IPS DF 6.9 (cell line): Measurements from ENCODE around the gene SPATA25.

Experiments used
- DNase-seq: peaks from one replicate; pipeline ENCODE4 v3.0.0-alpha.2; 2013; ENCODE audit warnings: low read depth, low spot score
- H3K27ac ChIP-seq: one replicate; pipeline ENCODE4 v1.5.1; 2013; ENCODE audit warnings: low read length, control low read depth
- H3K27me3 ChIP-seq: 2 replicates; pipeline ENCODE4 v1.6.1; 2013; ENCODE audit warnings: mild to moderate bottlenecking, low read length; ENCODE audit not compliant: control insufficient read depth, insufficient read depth
- H3K36me3 ChIP-seq: 2 replicates; pipeline ENCODE4 v1.6.1; 2013; ENCODE audit warnings: low read length; ENCODE audit not compliant: control insufficient read depth, insufficient read depth
- H3K4me1 ChIP-seq: 2 replicates; pipeline ENCODE4 v1.6.1; 2013; ENCODE audit warnings: low read length; ENCODE audit not compliant: control insufficient read depth, insufficient read depth
- H3K4me3 ChIP-seq: 2 replicates; pipeline ENCODE4 v1.5.1; 2013; ENCODE audit warnings: mild to moderate bottlenecking, low read length
- H3K9me3 ChIP-seq: 2 replicates; pipeline ENCODE4 v1.6.1; 2013; ENCODE audit warnings: low read length, inconsistent platforms; ENCODE audit not compliant: control insufficient read depth, insufficient read depth
- WGBS: extraction: QIAGEN DNeasy Blood & Tissue Kit; methylation state at CpG from one replicate; pipeline ENCODE4 v1.1.7; 2013; ENCODE audit warnings: mixed read lengths, missing lambda C conversion rate; ENCODE audit not compliant: insufficient read length, insufficient coverage; 5-methylcytosine and 5-hydroxymethylcytosine counted together

Gene SPATA25

DNA sequence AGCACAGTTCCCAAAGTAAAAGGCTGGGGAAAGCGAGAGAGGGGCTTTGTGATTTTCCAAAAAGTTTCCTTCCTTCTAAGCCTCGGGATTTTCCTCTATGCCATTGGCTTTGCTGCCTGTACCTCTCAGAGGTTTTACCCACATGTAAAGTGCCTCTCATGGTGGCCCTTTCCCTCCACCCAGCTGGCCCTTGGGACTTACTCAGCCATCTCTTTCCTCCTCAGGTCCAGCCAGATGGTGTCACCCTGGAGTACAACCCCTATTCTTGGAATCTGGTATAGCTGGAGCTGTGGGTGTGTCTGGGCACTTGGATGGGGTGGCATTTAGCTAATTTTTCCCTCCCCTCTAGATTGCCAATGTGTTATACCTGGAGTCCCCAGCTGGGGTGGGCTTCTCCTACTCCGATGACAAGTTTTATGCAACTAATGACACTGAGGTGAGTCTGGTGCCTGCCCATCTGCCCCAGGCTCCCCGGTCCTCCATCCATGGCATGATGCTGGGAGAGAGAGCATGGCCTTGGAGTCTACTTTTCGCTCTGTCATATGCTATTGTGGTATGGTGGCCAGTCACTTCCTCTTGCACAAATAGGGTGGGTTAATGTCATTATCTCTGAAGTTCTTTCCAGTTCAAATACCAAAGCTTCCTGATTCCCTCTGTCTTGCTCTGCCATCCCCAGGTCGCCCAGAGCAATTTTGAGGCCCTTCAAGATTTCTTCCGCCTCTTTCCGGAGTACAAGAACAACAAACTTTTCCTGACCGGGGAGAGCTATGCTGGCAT lies 4.8 kb upstream of the SPATA25 start:
- no CpG with 5 or more reads among the region's 9 CpGs for WGBS
- no peak overlapping the region for H3K27ac ChIP-seq
- H3K4me3 ChIP-seq = peak overlapping the region; percentile 66; the same call in 1 of the 2 replicates
- no peaks in the 10 kb centered on the region for H3K4me1 ChIP-seq
- H3K9me3 ChIP-seq = no peaks in the 10 kb centered on the region
- no peaks in the 10 kb centered on the region for H3K27me3 ChIP-seq
- 0 out of 2 replicates have a peak, but pooled peaks cover 4% of the 10 kb centered on the region for H3K36me3 ChIP-seq
- no peak for DNase-seq

DNA sequence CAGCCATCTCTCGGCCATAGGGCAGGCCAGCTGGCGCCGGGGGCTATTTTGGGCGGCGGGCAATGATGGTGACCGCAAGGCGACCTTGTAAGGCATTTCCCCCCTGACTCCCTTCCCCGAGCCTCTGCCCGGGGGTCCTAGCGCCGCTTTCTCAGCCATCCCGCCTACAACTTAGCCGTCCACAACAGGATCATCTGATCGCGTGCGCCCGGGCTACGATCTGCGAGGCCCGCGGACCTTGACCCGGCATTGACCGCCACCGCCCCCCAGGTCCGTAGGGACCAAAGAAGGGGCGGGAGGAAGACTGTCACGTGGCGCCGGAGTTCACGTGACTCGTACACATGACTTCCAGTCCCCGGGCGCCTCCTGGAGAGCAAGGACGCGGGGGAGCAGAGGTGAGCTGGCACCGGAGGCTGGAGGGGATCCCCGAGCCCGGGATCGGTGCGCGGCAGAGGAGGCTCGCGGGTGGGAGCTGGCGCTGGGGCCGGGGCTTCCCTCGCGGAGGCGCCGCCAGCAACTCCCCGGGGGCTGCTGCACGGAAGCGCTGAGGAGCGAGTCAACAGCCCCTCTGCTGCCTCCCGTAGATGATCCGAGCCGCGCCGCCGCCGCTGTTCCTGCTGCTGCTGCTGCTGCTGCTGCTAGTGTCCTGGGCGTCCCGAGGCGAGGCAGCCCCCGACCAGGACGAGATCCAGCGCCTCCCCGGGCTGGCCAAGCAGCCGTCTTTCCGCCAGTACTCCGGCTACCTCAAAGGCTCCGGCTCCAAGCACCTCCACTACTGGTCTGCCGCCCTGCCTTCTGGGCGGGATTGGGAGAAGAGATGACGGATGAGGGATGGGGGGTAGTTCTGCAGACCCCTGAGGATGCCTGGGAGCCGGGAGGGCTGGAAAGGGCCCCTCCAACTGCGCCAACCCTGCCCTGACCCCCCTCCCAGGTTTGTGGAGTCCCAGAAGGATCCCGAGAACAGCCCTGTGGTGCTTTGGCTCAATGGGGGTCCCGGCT lies 3.9 kb upstream of the SPATA25 start, which contains the start of the genes CTSA and NEURL2:
Gene CTSA, plus strand, starts transcription at position 351 of the 999 bp plus-strand sequence. Its CDS starts 234 bp downstream, at position 585.
Gene NEURL2, minus strand, starts transcription at position 224 of the 999 bp plus-strand sequence. Its CDS starts 217 bp downstream, at position 7.
- H3K27ac ChIP-seq = no peak within 1 kb of the TSS
- no CpG with 5 or more reads among the region's 78 CpGs for WGBS
- DNase-seq = peak; percentile 83

DNA sequence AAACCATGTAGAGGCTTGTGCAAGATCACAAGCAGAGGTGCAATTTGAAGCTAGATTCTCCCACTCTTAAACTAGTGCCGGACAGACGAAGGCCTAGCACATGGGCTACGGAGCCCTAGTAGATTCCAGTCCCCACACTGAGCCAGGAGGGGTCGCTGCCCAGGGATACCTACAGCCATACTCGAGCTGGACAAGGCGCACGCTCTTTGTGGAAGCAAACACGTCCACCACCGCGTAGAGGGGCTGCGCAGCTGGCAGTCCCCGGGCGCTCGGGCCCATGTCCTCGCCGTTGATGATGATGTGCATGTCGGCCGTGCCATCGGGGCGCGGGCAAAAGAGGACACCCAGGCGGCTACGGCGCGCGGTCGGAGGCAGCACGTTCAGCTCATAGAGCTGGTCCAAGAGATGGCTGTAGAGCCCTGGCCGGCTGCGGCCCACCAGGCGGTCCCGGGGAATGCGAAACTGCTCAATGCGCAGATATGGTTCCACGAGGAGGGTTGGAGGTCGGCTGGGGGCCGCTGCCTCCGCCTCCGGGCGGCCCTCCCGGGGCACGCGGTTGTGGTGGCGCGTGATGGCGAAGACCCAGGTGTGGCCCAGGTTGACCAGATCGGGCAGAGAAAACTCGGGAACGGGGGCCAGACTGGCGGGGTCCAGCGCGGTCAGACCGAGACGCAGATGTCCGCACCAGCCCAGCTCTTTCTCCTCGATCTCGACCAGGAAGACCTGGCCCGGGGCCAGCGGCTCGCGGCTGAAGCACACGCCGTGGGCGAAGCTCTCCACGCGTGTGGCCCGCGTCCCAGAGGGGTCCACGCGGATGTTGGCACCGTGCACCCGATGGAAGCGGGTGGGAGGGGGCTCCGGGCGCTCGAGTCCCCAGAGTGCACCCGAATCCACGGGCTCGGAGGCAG lies 2.9 kb upstream of the SPATA25 start:
- H3K27ac ChIP-seq = no peak overlapping the region

More for the DNA sequence above, 3.9 kb upstream of the SPATA25 start, which contains the start of the genes CTSA and NEURL2:
- Histone ChIP-seq H3K4me3 (peak within 1 kb of the TSS; percentile 66; the same call in 1 of the 2 replicates), H3K36me3 (0 out of 2 replicates have a peak, but pooled peaks cover 4% of the 10 kb centered on the region), H3K27me3 (no peaks in the 10 kb centered on the region), H3K9me3 (no peaks in the 10 kb centered on the region), H3K4me1 (no peaks in the 10 kb centered on the region)

DNA sequence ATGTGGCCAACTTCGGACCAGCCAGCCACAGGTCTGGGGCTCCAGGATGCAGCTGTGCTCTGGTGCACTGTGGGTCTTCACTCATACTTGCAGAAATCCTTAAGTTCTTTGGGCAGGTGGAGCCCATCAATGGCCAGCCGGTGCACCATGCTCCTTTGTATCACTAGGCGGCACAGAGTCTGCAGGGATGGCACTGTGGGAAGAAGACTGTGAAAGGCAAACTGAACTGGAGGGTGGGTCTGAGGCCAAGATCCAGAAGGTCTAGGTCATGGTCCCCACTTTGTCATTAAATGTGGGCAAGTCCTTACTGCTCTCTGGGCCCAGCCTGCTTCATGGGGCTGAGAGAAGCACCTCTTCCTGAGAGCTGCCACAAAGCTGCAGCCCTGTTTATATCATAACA lies 1.3 kb upstream of the SPATA25 start:
- WGBS = no CpG with 5 or more reads among the region's 3 CpGs

More for the DNA sequence above, 2.9 kb upstream of the SPATA25 start:
- peak; percentile 80 for DNase-seq
- Histone ChIP-seq H3K4me3 (peak overlapping the region; percentile 66; the same call in 1 of the 2 replicates), H3K36me3 (0 out of 2 replicates have a peak, but pooled peaks cover 4% of the 10 kb centered on the region), H3K9me3 (no peaks in the 10 kb centered on the region), H3K27me3 (no peaks in the 10 kb centered on the region), H3K4me1 (no peaks in the 10 kb centered on the region)
- no CpG with 5 or more reads among the region's 79 CpGs for WGBS

DNA sequence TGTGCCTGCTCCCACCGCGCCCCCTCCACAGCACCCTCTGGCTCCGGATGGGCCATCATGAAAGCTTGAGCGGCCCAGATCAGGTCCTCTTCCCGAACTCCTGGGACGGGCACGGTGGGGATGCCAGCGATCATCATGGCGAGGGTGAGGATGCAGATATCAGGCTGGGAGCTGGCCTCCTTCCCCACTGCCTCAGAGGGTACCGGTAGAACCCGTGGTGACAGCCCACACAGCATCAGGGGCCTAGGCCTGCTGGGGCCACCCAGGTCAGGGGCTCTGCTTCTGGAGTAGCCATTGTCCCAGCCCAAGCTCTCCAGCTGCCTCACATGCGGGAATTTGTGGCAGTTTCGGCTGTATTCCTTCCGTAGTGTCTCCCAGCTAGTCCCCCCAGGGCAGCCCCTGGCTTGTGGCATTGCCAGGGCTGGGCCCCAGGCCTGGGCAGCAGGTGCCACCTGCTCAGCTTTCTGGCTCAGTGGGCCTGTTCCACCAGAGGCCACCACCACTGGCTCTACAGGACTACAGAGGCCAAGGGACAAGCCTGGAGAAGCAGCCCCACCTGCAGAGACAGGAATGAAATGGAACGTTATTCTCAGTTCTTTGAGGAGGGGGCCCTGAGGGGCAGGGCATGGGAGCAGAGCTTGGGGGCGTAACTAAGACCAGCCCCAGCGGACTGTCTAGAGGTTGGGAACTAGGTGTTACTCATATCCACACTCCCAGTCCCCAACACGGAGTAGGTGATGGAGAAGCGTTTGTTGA lies 654 bp downstream of the SPATA25 start:
- H3K27ac ChIP-seq = no peak overlapping the region
- no peak overlapping the region for H3K4me3 ChIP-seq
- peaks cover 10% of the 10 kb centered on the region for H3K36me3 ChIP-seq
- no peaks in the 10 kb centered on the region for H3K27me3 ChIP-seq
- no peaks in the 10 kb centered on the region for H3K4me1 ChIP-seq
- no peaks in the 10 kb centered on the region for H3K9me3 ChIP-seq
- 100% methylated on average over 1 of the region's 19 CpGs for WGBS
- no peak for DNase-seq

More for the DNA sequence above, 1.3 kb upstream of the SPATA25 start:
- no peaks in the 10 kb centered on the region for H3K27me3 ChIP-seq
- no peaks in the 10 kb centered on the region for H3K4me1 ChIP-seq
- H3K9me3 ChIP-seq = no peaks in the 10 kb centered on the region
- H3K4me3 ChIP-seq = no peak overlapping the region
- no peak overlapping the region for H3K27ac ChIP-seq
- peaks cover 4% of the 10 kb centered on the region for H3K36me3 ChIP-seq
- DNase-seq = no peak

DNA sequence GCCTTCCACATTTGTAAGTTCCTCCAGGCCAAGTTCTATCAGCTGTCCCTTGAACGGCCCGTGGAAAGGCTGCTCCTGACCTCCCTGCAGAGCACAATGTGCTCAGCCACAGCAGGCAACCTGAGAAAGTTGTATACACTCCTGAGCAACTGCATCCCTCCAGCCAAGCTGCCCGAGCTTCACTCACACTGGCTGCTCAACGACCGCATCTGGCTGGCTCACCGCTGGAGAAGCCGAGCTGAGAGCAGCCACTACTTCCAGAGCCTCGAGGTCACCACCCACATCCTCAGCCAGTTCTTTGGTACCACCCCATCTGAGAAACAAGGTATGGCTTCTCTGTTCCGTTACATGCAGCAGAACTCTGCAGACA lies 4.3 kb downstream of the SPATA25 start:
- H3K27ac ChIP-seq = no peak overlapping the region
- WGBS = no CpG with 5 or more reads among the region's 9 CpGs
- H3K4me3 ChIP-seq = no peak overlapping the region
- no peaks in the 10 kb centered on the region for H3K4me1 ChIP-seq
- no peaks in the 10 kb centered on the region for H3K27me3 ChIP-seq
- H3K36me3 ChIP-seq = peaks cover 11% of the 10 kb centered on the region
- H3K9me3 ChIP-seq = no peaks in the 10 kb centered on the region
- no peak for DNase-seq

DNA sequence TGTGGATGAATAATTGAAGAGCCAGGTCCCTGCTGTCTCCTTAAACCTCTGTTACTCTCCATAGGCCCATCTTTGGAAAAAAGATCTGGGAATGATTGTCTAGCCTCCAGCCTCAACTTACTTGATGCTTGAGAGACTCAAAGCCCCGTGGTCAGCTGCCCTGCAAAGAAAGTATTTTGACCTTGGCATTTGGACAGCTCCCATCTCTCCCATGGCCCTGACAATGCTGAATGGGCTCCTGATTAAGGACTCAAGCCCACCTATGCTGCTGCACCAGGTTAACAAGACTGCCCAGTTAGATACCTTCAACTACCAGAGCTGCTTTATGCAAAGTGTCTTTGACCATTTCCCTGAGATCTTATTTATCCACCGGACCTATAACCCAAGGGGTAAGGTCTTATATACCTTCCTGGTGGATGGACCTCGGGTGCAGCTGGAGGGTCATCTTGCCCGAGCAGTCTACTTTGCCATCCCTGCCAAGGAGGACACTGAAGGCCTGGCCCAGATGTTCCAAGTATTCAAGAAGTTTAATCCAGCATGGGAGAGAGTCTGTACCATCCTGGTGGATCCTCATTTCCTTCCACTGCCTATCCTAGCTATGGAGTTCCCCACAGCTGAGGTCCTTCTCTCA lies 4.8 kb downstream of the SPATA25 start:
- no peak for DNase-seq
- no CpG with 5 or more reads among the region's 4 CpGs for WGBS
- H3K4me3 ChIP-seq = no peak overlapping the region
- H3K36me3 ChIP-seq = peaks cover 14% of the 10 kb centered on the region
- H3K27ac ChIP-seq = no peak overlapping the region
- no peaks in the 10 kb centered on the region for H3K27me3 ChIP-seq
- H3K9me3 ChIP-seq = no peaks in the 10 kb centered on the region
- no peaks in the 10 kb centered on the region for H3K4me1 ChIP-seq

DNA sequence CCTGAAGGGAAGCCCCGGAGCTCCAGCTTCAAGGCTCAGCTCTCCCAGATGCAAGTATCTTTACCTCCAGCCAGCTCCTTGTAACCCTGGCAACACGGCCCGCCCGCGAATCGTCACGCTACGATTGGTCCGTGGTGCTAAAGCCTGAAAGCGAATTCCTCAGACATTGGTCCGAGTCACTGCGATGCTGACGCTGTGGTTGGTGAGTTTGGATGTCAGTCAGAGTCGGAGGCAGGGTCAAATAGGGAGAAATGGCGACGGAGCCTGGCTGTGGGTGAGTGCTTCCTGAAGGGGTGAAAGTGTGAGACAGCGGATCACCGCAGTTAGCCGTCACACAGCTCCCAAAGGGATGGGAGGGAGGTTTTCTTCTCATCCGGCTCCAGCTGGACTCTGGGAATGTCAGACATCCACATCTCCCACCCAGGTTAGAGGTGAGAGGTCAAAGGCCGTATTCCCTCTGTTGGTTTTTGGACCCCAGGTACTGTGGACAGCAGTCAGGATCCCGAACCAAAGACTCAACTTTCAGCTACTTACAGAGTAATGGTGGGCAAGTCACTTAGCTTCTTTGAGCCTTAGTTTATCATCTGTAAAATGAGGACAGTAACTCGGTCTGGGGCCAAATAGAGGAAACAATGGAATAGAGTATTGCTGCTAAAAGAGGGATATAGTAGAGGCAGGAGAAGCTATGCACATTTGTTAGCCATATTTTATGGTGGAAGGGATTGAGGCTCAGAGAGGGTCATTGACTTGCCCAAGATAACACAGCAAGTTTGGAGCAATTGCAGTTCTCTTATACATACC lies 6.2 kb downstream of the SPATA25 start, which contains the start of gene ZSWIM1:
Gene ZSWIM1, plus strand, starts transcription at position 240 of the 801 bp plus-strand sequence. CDS start 1,366 bp downstream, outside the sequence.
- peak; percentile 99 for DNase-seq
- no CpG with 5 or more reads among the region's 23 CpGs for WGBS
- Histone ChIP-seq H3K36me3 (peaks cover 14% of the 10 kb centered on the region), H3K4me3 (peak within 1 kb of the TSS; percentile 87; the same call in 1 of the 2 replicates), H3K27ac (no peak within 1 kb of the TSS), H3K9me3 (no peaks in the 10 kb centered on the region), H3K27me3 (no peaks in the 10 kb centered on the region), H3K4me1 (no peaks in the 10 kb centered on the region)
